ENCODE results near the gene GNG7.

GRCh38 chr19:2574478-2574931, 128.0 kb downstream of the GNG7 start:
- TF ChIP-seq EZH2 (IDR thresholded peaks at IDR 0.05; ENCODE audit: insufficient read depth, poor library complexity, severe bottlenecking) (no peak), EZH2phosphoT487 (IDR thresholded peaks at IDR 0.05; ENCODE audit: insufficient read depth, low read depth) (no peak)
